ENCODE measurements around the gene BPTF.
"Not testable (repeated sequence)": the region's sequence is repeated elsewhere in the genome, so short reads cannot be mapped to it uniquely, and the experiment has no call there.

The BPTF gene

GRCh38 chr17:67902511-67903231 lies 77.4 kb downstream of the BPTF start:
- no peak for DNase-seq

DNA sequence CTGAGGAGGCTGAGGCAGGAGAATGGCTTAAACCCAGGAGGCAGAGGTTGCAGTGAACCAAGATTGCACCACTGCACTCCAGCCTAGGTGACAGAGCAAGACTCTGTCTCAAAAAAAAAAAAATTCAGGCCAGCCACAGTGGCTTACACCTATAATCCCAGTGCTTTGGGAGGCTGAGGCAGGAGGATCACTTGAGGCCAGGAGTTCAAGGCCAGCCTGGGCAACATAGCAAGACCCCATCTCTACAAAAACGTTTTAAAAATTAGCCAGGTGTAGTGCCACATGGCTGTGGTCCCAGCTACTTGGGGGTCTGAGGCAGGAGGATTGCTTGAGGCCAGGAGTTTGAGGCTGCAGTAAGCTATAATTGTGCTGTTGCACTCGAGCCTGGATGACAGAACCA lies 80.0 kb downstream of the BPTF start:
- not testable (repeated sequence) for DNase-seq

DNA sequence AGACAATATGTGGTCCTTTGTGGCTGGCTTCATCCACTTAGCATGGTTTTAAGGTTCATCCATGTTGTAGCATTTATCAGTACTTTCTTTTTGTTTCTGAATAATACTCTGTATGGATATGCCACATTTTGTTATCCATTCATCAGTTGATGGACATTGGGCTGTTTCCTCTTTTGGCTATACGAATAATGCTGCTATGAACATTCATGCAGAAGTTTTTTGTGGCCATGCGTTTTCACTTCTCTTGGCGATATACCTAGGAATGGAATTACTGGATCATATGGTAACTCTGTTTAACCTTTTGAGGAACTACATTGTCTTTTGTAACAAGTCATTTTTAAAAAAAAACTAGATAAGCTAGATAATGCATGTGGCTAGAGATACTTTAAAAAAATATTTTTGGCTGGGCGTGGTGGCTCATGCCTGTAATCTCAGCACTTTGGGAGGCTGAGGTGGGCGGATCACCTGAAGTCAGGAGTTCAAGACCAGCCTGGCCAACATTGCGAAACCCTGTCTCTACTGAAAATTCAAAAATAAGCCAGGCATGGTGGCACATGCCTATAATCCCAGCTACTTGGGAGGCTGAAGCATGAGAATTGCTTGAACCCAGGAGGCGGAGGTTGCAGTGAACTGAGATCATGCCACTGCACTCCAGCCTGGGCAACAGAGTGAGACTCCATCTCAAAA lies 85.0 kb downstream of the BPTF start:
- DNase-seq = not testable (repeated sequence)

- DNase-seq = no peak
Measured at GRCh38 chr17:67911059-67911782, 85.9 kb downstream of the BPTF start.

DNA sequence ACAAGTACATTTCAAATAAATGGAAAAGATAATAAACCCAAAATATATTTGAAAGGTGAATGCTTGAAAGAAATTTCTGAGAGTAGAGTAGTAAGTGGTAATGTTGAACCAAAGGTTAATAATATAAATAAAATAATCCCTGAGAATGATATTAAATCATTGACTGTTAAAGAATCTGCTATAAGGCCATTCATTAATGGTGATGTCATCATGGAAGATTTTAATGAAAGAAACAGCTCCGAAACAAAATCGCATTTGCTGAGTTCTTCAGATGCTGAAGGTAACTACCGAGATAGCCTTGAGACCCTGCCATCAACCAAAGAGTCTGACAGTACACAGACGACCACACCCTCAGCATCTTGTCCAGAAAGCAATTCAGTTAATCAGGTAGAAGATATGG lies 86.8 kb downstream of the BPTF start:
- DNase-seq = no peak

GRCh38 chr17:67912656-67913055 lies 87.4 kb downstream of the BPTF start:
- DNase-seq = no peak

GRCh38 chr17:67920212-67920611 lies 94.9 kb downstream of the BPTF start:
- no peak for DNase-seq

DNA sequence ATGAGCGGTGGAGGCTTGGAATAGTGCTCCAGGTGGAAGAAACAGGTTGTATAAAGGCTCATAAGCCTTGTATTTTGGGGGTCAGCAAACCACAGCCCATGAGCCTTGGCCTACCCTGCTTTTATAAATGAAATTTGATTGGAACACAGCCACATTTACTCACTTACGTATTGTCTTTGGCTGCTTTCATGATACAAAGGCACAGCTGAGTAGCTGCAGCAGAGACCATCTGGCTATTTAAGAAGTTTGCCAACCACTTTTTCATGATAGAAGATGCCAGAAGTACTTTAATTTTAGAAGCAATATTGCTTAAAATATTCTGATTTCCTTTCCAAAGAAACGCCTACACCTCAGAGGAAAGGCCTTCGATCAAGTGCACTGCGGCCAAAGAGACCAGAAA lies 97.2 kb downstream of the BPTF start:
- DNase-seq = no peak

DNA sequence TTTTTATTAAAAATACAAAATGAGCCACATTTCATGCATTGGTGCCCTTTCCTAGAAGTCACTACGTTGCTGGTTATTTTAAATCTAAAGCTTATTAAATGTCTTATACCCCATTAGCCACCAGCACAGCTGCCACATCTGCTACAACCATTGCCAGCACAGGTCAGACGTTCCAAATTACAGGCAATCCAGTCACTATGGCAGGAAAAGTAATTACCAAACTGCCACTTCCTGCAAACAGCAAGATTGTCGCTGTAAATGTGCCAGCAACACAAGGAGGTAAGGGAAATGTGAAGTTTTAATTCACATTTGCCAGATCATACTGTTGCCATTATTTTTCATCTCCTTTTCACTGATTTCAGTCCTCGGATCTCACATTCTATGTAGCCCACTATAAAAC lies 103.5 kb downstream of the BPTF start:
- DNase-seq = not testable (repeated sequence)

DNA sequence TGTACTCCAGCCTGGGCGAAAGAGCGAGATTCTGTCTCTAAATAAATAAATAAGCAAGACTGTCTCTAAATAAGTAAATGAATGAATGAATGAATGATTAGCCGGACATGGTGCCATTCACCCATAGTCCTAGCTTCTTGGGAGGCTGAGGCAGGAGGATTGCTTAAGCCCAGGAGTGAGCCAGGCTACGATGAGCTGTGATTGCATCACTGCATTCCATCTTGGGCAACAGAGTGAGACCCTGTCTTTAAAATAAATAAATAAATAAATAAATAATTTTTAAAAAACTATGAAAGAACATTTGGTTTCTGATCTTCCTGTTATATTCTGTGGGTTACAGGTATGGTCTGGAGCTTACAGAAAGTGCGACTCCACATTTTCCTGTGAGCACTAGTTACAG lies 105.9 kb downstream of the BPTF start:
- no peak for DNase-seq

DNA sequence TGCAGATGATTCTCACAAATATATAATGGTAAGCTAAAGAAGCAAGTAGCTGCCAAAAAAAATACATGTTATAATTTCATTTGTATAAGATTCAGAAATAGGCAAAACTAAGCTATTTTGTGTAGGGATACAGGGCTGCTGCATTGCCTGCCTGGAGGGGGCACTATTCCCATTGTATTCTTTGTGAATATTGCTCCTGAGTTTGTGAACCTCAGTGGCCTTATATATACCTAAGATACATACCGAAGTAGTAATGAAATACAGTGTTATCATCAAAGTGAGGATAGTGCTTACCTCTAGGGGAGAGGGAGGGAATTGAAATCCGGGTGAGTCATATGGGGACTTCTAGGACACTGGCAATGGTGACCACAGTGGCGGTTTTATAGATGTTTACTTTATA lies 117.5 kb downstream of the BPTF start:
- DNase-seq = no peak

- DNase-seq = no peak
Measured at GRCh38 chr17:67944035-67944434, 118.7 kb downstream of the BPTF start.

- DNase-seq = no peak
Measured at GRCh38 chr17:67946513-67946912, 121.2 kb downstream of the BPTF start.

- no peak for DNase-seq
Measured at GRCh38 chr17:67947325-67947813, 122.1 kb downstream of the BPTF start.

GRCh38 chr17:67950945-67951344 lies 125.6 kb downstream of the BPTF start:
- DNase-seq = no peak

GRCh38 chr17:67959510-67959909 lies 134.2 kb downstream of the BPTF start:
- no peak for DNase-seq

GRCh38 chr17:67960276-67960675 lies 135.0 kb downstream of the BPTF start:
- DNase-seq = not testable (repeated sequence)

- DNase-seq = not testable (repeated sequence)
Measured at GRCh38 chr17:67962156-67962555, 136.9 kb downstream of the BPTF start.

DNA sequence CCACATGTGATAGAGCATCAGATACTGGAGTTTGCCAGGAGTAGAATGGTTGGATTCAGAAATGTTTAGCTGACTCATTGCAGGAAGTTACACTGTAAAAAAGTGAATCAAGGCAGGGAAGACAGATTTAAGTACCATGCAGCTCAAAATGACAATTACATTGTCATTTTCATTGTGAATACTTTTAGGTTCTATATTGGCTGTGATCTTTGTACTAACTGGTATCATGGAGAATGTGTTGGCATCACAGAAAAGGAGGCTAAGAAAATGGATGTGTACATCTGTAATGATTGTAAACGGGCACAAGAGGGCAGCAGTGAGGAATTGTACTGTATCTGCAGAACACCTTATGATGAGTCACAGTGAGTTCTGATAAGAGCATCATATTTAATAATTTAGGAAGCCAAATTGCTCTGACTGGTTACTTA lies 137.9 kb downstream of the BPTF start:
- DNase-seq = peak; percentile 32

DNA sequence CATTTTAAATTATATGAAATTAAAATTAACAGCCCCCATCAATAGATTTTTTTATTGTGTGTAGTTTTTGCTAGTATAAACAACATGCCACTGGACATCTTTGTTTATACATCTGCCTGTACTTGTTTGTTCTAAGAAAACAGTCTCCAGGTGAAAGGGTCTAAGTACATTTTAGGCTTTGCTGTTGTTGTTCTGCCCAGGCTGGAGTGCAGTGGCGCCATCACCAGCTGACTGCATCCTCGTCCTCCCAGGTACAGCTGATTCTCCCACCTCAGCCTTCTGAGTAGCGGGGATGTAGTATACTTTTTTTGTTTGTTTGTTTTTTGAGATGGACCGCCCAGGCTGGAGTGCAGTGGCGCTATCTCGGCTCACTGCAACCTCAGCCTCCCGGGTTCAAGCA lies 145.5 kb downstream of the BPTF start:
- no peak for DNase-seq

GRCh38 chr17:67974185-67974584 lies 148.9 kb downstream of the BPTF start:
- DNase-seq = no peak

DNA sequence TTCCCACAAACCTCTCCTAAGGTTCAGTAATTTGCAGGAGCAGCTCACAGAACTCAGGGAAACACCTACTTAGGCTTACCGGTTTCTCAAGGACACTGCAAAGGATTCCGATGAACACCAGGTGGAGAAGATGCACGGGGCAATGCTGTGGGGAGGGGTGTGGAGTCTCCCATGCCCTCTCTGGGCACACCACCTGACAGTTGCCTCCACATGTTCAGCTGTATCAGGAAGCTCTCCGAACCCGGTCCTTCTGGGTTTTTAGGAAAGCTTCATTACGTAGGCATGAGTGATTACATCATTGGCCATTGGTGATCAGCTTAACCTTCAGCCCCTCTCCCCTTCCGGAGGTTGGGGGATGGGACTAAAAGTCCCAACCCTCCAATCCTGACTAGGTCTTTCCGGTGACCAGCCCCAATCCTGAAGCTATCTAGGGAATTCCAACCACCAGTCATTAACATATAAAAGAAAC lies 149.3 kb downstream of the BPTF start:
- no peak for DNase-seq

DNA sequence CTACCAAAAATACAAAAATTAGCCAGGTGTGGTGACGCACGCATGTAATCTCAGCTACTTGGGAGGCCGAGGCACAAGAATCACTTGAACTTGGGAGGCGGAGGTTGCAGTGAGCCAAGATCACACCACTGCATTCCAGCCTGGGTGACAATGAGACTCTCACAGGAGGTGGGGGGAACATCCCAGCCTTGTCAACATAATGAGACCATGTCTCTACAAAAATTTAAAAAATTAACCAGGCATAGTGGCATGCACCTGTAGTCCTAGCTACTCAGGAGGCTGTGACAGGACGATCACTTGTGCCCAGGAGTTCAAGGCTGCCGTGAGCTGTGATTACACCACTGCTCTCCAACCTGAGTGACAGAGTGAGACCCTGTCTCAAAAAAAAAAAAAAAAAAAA lies 151.0 kb downstream of the BPTF start:
- not testable (repeated sequence) for DNase-seq

- DNase-seq = no peak
Measured at GRCh38 chr17:67980456-67980855, 155.2 kb downstream of the BPTF start.
